Stimulated activated naive B cell treated with anti-CD40 and anti-IgM and Interleukin-4, amounts not matched to agents 10 μg/mL and 1 μg/mL and 100 μg/mL, for 72 hours (primary cell): Measurements from ENCODE around the gene DNAJA2.

Experiments
- ATAC-seq, 2 donors: fragments of 150-1000 bp; cut with Tn5 transposase; replicated peaks; 2 replicates each; pipeline ENCODE4 v1.10.0; 2021; ENCODE audit warnings: moderate library complexity in 1 of 2
- DNase-seq: peaks from one replicate; pipeline ENCODE4 v3.0.0; 2021
- H3K27ac Mint-ChIP-seq: one replicate; pipeline ENCODE4 v1.8.0; 2022; ENCODE audit warnings: mild to moderate bottlenecking, mixed read lengths
- H3K27me3 Mint-ChIP-seq, 2 donors: one replicate each; pipeline ENCODE4 v1.8.0; 2022; ENCODE audit warnings: mixed read lengths in 2 of 2
- H3K36me3 Mint-ChIP-seq, 2 donors: one replicate each; pipeline ENCODE4 v1.8.0; 2022; ENCODE audit warnings: mixed read lengths in 2 of 2, mild to moderate bottlenecking in 1 of 2
- H3K4me1 Mint-ChIP-seq, 2 donors: one replicate each; pipeline ENCODE4 v1.8.0; 2022; ENCODE audit warnings: mixed read lengths in 2 of 2, mild to moderate bottlenecking in 1 of 2
- H3K4me3 Mint-ChIP-seq, 2 donors: one replicate each; pipeline ENCODE4 v1.8.0; 2022; ENCODE audit warnings: mild to moderate bottlenecking in 2 of 2, mixed read lengths in 2 of 2, moderate library complexity in 1 of 2
- H3K9me3 Mint-ChIP-seq, 2 donors: one replicate each; pipeline ENCODE4 v1.8.0; 2022; ENCODE audit warnings: mixed read lengths in 2 of 2, mild to moderate bottlenecking in 1 of 2

The DNAJA2 gene

GRCh38 chr16:46927273-46927672 is 46.2 kb downstream of the DNAJA2 start:
- no peak overlapping the region for H3K27ac Mint-ChIP-seq
- H3K4me1 Mint-ChIP-seq: peaks cover 0 to 7% of the 10 kb centered on the region in 2 donors
- no peak overlapping the region for H3K4me3 Mint-ChIP-seq

GRCh38 chr16:46926470-46927225 is 46.8 kb downstream of the DNAJA2 start:
- H3K27me3 Mint-ChIP-seq: no peaks in the 10 kb centered on the region
- H3K4me1 Mint-ChIP-seq: peaks cover 0 to 7% of the 10 kb centered on the region in 2 donors
- ATAC-seq (no peak), DNase-seq (no peak)
- H3K4me3 Mint-ChIP-seq: no peak overlapping the region
- no peaks in the 10 kb centered on the region for H3K9me3 Mint-ChIP-seq
- no peak overlapping the region for H3K27ac Mint-ChIP-seq
- H3K36me3 Mint-ChIP-seq: peaks cover 8 to 28% of the 10 kb centered on the region in 2 donors

More at GRCh38 chr16:46927273-46927672, 46.2 kb downstream of the DNAJA2 start:
- Mint-ChIP-seq H3K9me3 (no peaks in the 10 kb centered on the region), H3K36me3 (peaks cover 8 to 24% of the 10 kb centered on the region in 2 donors), H3K27me3 (no peaks in the 10 kb centered on the region)
- DNase-seq: no peak
- no peak for ATAC-seq

GRCh38 chr16:46924402-46924801 is 49.1 kb downstream of the DNAJA2 start:
- Mint-ChIP-seq H3K4me1 (peaks cover 8 to 12% of the 10 kb centered on the region in 2 donors), H3K36me3 (peaks cover 8 to 33% of the 10 kb centered on the region in 2 donors), H3K27me3 (no peaks in the 10 kb centered on the region), H3K9me3 (no peaks in the 10 kb centered on the region), H3K4me3 (no peak overlapping the region), H3K27ac (no peak overlapping the region)
- DNase-seq: no peak
- ATAC-seq: no peak

GRCh38 chr16:46923513-46924295 is 49.8 kb downstream of the DNAJA2 start:
- no peaks in the 10 kb centered on the region for H3K9me3 Mint-ChIP-seq
- no peak overlapping the region for H3K27ac Mint-ChIP-seq
- peaks cover 15 to 19% of the 10 kb centered on the region in 2 donors for H3K4me1 Mint-ChIP-seq
- DNase-seq (no peak), ATAC-seq (no peak)
- no peaks in the 10 kb centered on the region for H3K27me3 Mint-ChIP-seq
- H3K36me3 Mint-ChIP-seq: peaks cover 5 to 30% of the 10 kb centered on the region in 2 donors
- H3K4me3 Mint-ChIP-seq: no peak overlapping the region

GRCh38 chr16:46922239-46922638 is 51.2 kb downstream of the DNAJA2 start:
- Mint-ChIP-seq H3K4me1 (peaks cover 30 to 33% of the 10 kb centered on the region in 2 donors), H3K9me3 (no peaks in the 10 kb centered on the region), H3K27ac (no peak overlapping the region), H3K4me3 (no peak overlapping the region), H3K27me3 (no peaks in the 10 kb centered on the region), H3K36me3 (peaks cover 4 to 22% of the 10 kb centered on the region in 2 donors)
- no peak for DNase-seq
- no peak for ATAC-seq

GRCh38 chr16:46920402-46921068 is 52.9 kb downstream of the DNAJA2 start:
- no peaks in the 10 kb centered on the region for H3K27me3 Mint-ChIP-seq
- peaks cover 41 to 50% of the 10 kb centered on the region in 2 donors for H3K4me1 Mint-ChIP-seq
- peak overlapping the region; percentile 38 for H3K27ac Mint-ChIP-seq
- ATAC-seq: no peak
- DNase-seq: no peak
- H3K9me3 Mint-ChIP-seq: peaks cover 0 to 3% of the 10 kb centered on the region in 2 donors
- H3K4me3 Mint-ChIP-seq: no peak overlapping the region
- H3K36me3 Mint-ChIP-seq: peaks cover 5 to 24% of the 10 kb centered on the region in 2 donors

- H3K27ac Mint-ChIP-seq: peak overlapping the region; percentile 76
- peak; percentile 51 for DNase-seq
- ATAC-seq: peak; percentile 83 to 85
- peak overlapping the region; percentile 75 to 77 for H3K4me3 Mint-ChIP-seq
- peaks cover 47 to 63% of the 10 kb centered on the region in 2 donors for H3K4me1 Mint-ChIP-seq
- peaks cover 8 to 29% of the 10 kb centered on the region in 2 donors for H3K36me3 Mint-ChIP-seq
- H3K27me3 Mint-ChIP-seq: no peaks in the 10 kb centered on the region
- H3K9me3 Mint-ChIP-seq: peaks cover 0 to 4% of the 10 kb centered on the region in 2 donors
Measured at GRCh38 chr16:46918905-46919792, 54.3 kb downstream of the DNAJA2 start.

- H3K36me3 Mint-ChIP-seq: peaks cover 7 to 23% of the 10 kb centered on the region in 2 donors
- H3K4me1 Mint-ChIP-seq: peaks cover 51 to 66% of the 10 kb centered on the region in 2 donors
- DNase-seq (no peak), ATAC-seq (no peak)
- H3K9me3 Mint-ChIP-seq: peaks cover 0 to 4% of the 10 kb centered on the region in 2 donors
- H3K27me3 Mint-ChIP-seq: no peaks in the 10 kb centered on the region
- H3K4me3 Mint-ChIP-seq: no peak overlapping the region
- H3K27ac Mint-ChIP-seq: peak overlapping the region; percentile 76
Measured at GRCh38 chr16:46918400-46918799, 55.1 kb downstream of the DNAJA2 start.

GRCh38 chr16:46916980-46917379 is 56.5 kb downstream of the DNAJA2 start:
- Mint-ChIP-seq H3K36me3 (peaks cover 7 to 16% of the 10 kb centered on the region in 2 donors), H3K4me3 (no peak overlapping the region), H3K9me3 (peaks cover 0 to 4% of the 10 kb centered on the region in 2 donors), H3K4me1 (peaks cover 55 to 66% of the 10 kb centered on the region in 2 donors), H3K27ac (peak overlapping the region; percentile 21), H3K27me3 (no peaks in the 10 kb centered on the region)
- ATAC-seq (no peak), DNase-seq (no peak)

- H3K4me3 Mint-ChIP-seq: no peak overlapping the region
Measured at GRCh38 chr16:46915483-46916025, 57.9 kb downstream of the DNAJA2 start.

GRCh38 chr16:46914556-46915201 is 58.8 kb downstream of the DNAJA2 start:
- DNase-seq: no peak
- H3K27me3 Mint-ChIP-seq: no peaks in the 10 kb centered on the region

More at GRCh38 chr16:46915483-46916025, 57.9 kb downstream of the DNAJA2 start:
- Mint-ChIP-seq H3K9me3 (peaks cover 0 to 4% of the 10 kb centered on the region in 2 donors), H3K4me1 (peaks cover 64 to 75% of the 10 kb centered on the region in 2 donors), H3K27ac (no peak overlapping the region), H3K36me3 (peaks cover 7 to 15% of the 10 kb centered on the region in 2 donors), H3K27me3 (no peaks in the 10 kb centered on the region)
- no peak for ATAC-seq
- DNase-seq: no peak

GRCh38 chr16:46911650-46912049 is 61.8 kb downstream of the DNAJA2 start:
- no peak overlapping the region for H3K4me3 Mint-ChIP-seq
- DNase-seq: no peak
- no peak overlapping the region for H3K27ac Mint-ChIP-seq
- H3K9me3 Mint-ChIP-seq: peaks cover 0 to 4% of the 10 kb centered on the region in 2 donors
- ATAC-seq: no peak
- peaks cover 7 to 9% of the 10 kb centered on the region in 2 donors for H3K36me3 Mint-ChIP-seq
- peaks cover 36 to 44% of the 10 kb centered on the region in 2 donors for H3K4me1 Mint-ChIP-seq
- no peaks in the 10 kb centered on the region for H3K27me3 Mint-ChIP-seq

More at GRCh38 chr16:46914556-46915201, 58.8 kb downstream of the DNAJA2 start:
- H3K36me3 Mint-ChIP-seq: peaks cover 7 to 12% of the 10 kb centered on the region in 2 donors
- H3K4me1 Mint-ChIP-seq: peaks cover 59 to 66% of the 10 kb centered on the region in 2 donors
- H3K9me3 Mint-ChIP-seq: peaks cover 0 to 4% of the 10 kb centered on the region in 2 donors
- no peak overlapping the region for H3K27ac Mint-ChIP-seq
- no peak overlapping the region for H3K4me3 Mint-ChIP-seq
- no peak for ATAC-seq
